Panc1 (cell line): ENCODE results near the gene COL4A2.

Source experiments
- POLR2AphosphoS5 ChIP-seq: IDR thresholded peaks from 2 replicates; pipeline ENCODE4 v1.6.1; 2012; ENCODE audit warnings: mild to moderate bottlenecking, low read depth, low read length, moderate library complexity
- SIN3A ChIP-seq: IDR thresholded peaks from 2 replicates; pipeline ENCODE4 v1.6.1; 2012; ENCODE audit warnings: low read depth, mild to moderate bottlenecking, low read length, moderate library complexity, borderline replicate concordance; ENCODE audit not compliant: insufficient read depth
- TF ChIP-seq, protein P1 (sequence below): fragments of 450-650 bp; IDR thresholded peaks from 2 replicates; pipeline ENCODE4 v1.5.1; 2017; ENCODE audit warnings: mild to moderate bottlenecking
- TF ChIP-seq, protein P2 (sequence below), 2 experiments: IDR thresholded peaks; 2 replicates each; pipeline ENCODE4 v1.6.1; 2011 to 2012; ENCODE audit warnings: low read depth in 2 of 2, control low read depth in 1 of 2, low read length in 1 of 2, mild to moderate bottlenecking in 1 of 2, moderate library complexity in 1 of 2; ENCODE audit not compliant: insufficient read depth in 1 of 2

DNA sequence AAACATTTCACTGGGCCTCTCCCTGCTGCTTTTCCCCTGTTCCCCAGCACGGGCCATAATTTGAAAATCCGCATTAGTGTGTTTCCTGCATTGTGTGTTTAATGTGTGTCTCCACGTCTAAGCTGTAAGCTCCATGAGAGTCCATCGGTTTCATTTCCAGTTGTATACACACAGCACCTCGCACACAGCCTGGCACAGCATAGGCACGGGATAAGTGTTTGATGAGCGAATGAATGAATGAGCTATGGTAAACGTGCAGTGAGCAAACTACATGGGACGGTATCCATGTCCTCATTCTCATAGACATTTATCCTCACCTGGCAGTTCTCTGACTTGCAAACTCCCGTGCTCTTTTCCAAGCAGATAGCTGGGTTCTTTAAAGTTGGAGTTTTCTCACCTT is 148.4 kb downstream of the COL4A2 start:
- TF ChIP-seq, protein P1, sequence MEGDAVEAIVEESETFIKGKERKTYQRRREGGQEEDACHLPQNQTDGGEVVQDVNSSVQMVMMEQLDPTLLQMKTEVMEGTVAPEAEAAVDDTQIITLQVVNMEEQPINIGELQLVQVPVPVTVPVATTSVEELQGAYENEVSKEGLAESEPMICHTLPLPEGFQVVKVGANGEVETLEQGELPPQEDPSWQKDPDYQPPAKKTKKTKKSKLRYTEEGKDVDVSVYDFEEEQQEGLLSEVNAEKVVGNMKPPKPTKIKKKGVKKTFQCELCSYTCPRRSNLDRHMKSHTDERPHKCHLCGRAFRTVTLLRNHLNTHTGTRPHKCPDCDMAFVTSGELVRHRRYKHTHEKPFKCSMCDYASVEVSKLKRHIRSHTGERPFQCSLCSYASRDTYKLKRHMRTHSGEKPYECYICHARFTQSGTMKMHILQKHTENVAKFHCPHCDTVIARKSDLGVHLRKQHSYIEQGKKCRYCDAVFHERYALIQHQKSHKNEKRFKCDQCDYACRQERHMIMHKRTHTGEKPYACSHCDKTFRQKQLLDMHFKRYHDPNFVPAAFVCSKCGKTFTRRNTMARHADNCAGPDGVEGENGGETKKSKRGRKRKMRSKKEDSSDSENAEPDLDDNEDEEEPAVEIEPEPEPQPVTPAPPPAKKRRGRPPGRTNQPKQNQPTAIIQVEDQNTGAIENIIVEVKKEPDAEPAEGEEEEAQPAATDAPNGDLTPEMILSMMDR, result no peak
- TF ChIP-seq, protein P2, sequence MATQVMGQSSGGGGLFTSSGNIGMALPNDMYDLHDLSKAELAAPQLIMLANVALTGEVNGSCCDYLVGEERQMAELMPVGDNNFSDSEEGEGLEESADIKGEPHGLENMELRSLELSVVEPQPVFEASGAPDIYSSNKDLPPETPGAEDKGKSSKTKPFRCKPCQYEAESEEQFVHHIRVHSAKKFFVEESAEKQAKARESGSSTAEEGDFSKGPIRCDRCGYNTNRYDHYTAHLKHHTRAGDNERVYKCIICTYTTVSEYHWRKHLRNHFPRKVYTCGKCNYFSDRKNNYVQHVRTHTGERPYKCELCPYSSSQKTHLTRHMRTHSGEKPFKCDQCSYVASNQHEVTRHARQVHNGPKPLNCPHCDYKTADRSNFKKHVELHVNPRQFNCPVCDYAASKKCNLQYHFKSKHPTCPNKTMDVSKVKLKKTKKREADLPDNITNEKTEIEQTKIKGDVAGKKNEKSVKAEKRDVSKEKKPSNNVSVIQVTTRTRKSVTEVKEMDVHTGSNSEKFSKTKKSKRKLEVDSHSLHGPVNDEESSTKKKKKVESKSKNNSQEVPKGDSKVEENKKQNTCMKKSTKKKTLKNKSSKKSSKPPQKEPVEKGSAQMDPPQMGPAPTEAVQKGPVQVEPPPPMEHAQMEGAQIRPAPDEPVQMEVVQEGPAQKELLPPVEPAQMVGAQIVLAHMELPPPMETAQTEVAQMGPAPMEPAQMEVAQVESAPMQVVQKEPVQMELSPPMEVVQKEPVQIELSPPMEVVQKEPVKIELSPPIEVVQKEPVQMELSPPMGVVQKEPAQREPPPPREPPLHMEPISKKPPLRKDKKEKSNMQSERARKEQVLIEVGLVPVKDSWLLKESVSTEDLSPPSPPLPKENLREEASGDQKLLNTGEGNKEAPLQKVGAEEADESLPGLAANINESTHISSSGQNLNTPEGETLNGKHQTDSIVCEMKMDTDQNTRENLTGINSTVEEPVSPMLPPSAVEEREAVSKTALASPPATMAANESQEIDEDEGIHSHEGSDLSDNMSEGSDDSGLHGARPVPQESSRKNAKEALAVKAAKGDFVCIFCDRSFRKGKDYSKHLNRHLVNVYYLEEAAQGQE (IDR thresholded peaks at IDR 0.05; ENCODE audit: insufficient read depth in 1 of 2, low read depth in 2 of 2, low read length in 1 of 2), result no peak
- no peak for TF ChIP-seq POLR2AphosphoS5
- no peak for TF ChIP-seq SIN3A
